Measurements from ENCODE around the gene VPS37B.

GRCh38 chr12:122934722-122935121 lies 38.8 kb upstream of the VPS37B start:
- TF ChIP-seq CTCF (IDR thresholded peaks at IDR 0.05; ENCODE audit: low read length) (no peak), EZH2 (IDR thresholded peaks at IDR 0.05; ENCODE audit: borderline replicate concordance, low read length) (no peak)
